Left kidney (tissue), 2 donors: ENCODE data around the gene PLA2G15. TPM values are rescaled to one million over a fixed set of nuclear protein-coding genes. Genes with fewer than 3 reads are reported as not detected.
A peak's percentile ranks its signal among the peaks of the same experiment; 100 is the strongest.

ENCODE experiments used
- DNase-seq: peaks from one replicate; pipeline ENCODE4 v3.0.0-alpha.2; 2013
- polyA plus RNA-seq: library from polyadenylated mRNA; unstranded; fragments of 120-200 nt; gene quantifications from one replicate; pipeline ENCODE4 v1.2.1, GENCODE V29; 2013; ENCODE audit not compliant: insufficient read length

The PLA2G15 gene
- polyA plus RNA-seq, 1 donor: 22.9 TPM

- DNase-seq: no peak
These were observed 13.6 kb upstream of the PLA2G15 start for GRCh38 chr16:68231384-68232136.

- no peak for DNase-seq
These were observed 12.8 kb upstream of the PLA2G15 start for GRCh38 chr16:68232335-68232734.

GRCh38 chr16:68233085-68233834, 11.9 kb upstream of the PLA2G15 start:
- no peak for DNase-seq

- DNase-seq: no peak
These were observed 11.4 kb upstream of the PLA2G15 start for GRCh38 chr16:68233835-68234187.

GRCh38 chr16:68234188-68235107, 10.7 kb upstream of the PLA2G15 start:
- peak; percentile 62 for DNase-seq

- peak; percentile 13 for DNase-seq
These were observed 9.9 kb upstream of the PLA2G15 start for GRCh38 chr16:68235108-68235886.

GRCh38 chr16:68235887-68236136, 9.4 kb upstream of the PLA2G15 start, which contains the start of gene ESRP2:
Gene ESRP2 (minus strand): TSS chr16:68236127. CDS start chr16:68236045, 82 bp downstream.
- DNase-seq: no peak

GRCh38 chr16:68236137-68236825, 8.9 kb upstream of the PLA2G15 start:
- peak; percentile 38 for DNase-seq

- peak; percentile 7 for DNase-seq
These were observed 8.3 kb upstream of the PLA2G15 start for GRCh38 chr16:68236826-68237242.

GRCh38 chr16:68237243-68238028, 7.7 kb upstream of the PLA2G15 start:
- peak; percentile 98 for DNase-seq

GRCh38 chr16:68238029-68238345, 7.2 kb upstream of the PLA2G15 start:
- no peak for DNase-seq

- no peak for DNase-seq
These were observed 3.1 kb upstream of the PLA2G15 start for GRCh38 chr16:68242085-68242484.

- DNase-seq: no peak
These were observed 2.0 kb upstream of the PLA2G15 start for GRCh38 chr16:68242926-68243858.

- DNase-seq: no peak
These were observed 681 bp upstream of the PLA2G15 start for GRCh38 chr16:68244481-68244902.

- no peak for DNase-seq
These were observed 948 bp downstream of the PLA2G15 start for GRCh38 chr16:68246121-68246520.

GRCh38 chr16:68246666-68247065, 1.5 kb downstream of the PLA2G15 start:
- DNase-seq: no peak

- no peak for DNase-seq
These were observed 2.2 kb downstream of the PLA2G15 start for GRCh38 chr16:68247400-68247799.

GRCh38 chr16:68247932-68248331, 2.8 kb downstream of the PLA2G15 start:
- no peak for DNase-seq

GRCh38 chr16:68249371-68249770, 4.2 kb downstream of the PLA2G15 start:
- DNase-seq: no peak
